AG04450 (cell line): ENCODE data around the gene GPM6B. TPM values are rescaled to one million over a fixed set of nuclear protein-coding genes. Genes with fewer than 3 reads are reported as not detected.

Experiments used
- CTCF ChIA-PET: fragments of 300-600, 350-600 bp; formaldehyde crosslinking; extraction: SDS; loops from one replicate; lab custom pipeline; 2022; ENCODE audit warnings: antibody characterized with exemption, inconsistent platforms; lab: Charles Lee
- POLR2A ChIA-PET: fragments of 350-600 bp; formaldehyde crosslinking; extraction: SDS; loops from one replicate; lab custom pipeline; 2021; ENCODE audit warnings: antibody characterized with exemption, inconsistent platforms; lab: Yijun Ruan, JAX
- DNase-seq: peaks from one replicate; pipeline ENCODE4 v3.0.0-alpha.2; 2011; ENCODE audit warnings: low read depth, low spot score
- H3K27ac ChIP-seq: one replicate; pipeline ENCODE4 v1.5.1; 2012; ENCODE audit warnings: low read depth, low read length, control low read depth
- H3K27me3 ChIP-seq: one replicate; pipeline ENCODE4 v1.6.0; 2012; ENCODE audit warnings: low read length; ENCODE audit not compliant: control insufficient read depth, insufficient read depth
- H3K4me3 ChIP-seq: 2 replicates; pipeline ENCODE4 v1.5.1; 2011; ENCODE audit warnings: mild to moderate bottlenecking, low read depth, low read length, control low read depth
- H3K9me3 ChIP-seq: 2 replicates; pipeline ENCODE4 v1.5.1; 2012; ENCODE audit warnings: low read length; ENCODE audit not compliant: control insufficient read depth, insufficient read depth
- polyA plus RNA-seq: library from polyadenylated mRNA; depleted of rRNA; stranded (reverse); fragments of >200 nt; gene quantifications from 2 replicates; pipeline ENCODE4 v1.2.3, GENCODE V29; 2011
- TF ChIP-seq, protein P1 (sequence below): IDR thresholded peaks from 2 replicates; pipeline ENCODE4 v1.5.1; 2011; ENCODE audit warnings: low read depth, low read length, control low read depth, inconsistent platforms

The GPM6B gene
- polyA plus RNA-seq, 1 experiment = 0.67 TPM

DNA sequence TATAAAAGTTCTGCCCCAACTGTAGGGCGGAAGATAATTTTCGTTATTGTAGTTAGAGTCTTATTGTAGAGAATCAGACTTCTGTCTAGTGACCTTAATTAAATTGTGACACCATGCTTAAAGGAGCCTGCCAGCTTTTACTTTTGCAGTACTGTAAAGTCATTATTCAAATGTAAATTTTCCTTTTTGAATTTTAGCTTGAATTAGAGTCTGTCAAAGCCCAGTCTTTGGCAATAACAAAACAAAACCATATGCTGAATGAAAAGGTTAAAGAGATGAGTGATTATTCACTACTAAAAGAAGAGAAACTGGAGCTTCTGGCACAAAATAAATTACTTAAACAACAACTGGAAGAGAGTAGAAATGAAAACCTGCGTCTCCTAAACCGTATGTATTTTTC lies 60.5 kb downstream of the GPM6B start:
- CTCF ChIA-PET = interaction anchor here (0.7 to 1.1 kb wide), 2 partner anchors 249 to 1592 kb away, joined by 4 read pairs; no protein-coding TSS in a partner anchor

DNA sequence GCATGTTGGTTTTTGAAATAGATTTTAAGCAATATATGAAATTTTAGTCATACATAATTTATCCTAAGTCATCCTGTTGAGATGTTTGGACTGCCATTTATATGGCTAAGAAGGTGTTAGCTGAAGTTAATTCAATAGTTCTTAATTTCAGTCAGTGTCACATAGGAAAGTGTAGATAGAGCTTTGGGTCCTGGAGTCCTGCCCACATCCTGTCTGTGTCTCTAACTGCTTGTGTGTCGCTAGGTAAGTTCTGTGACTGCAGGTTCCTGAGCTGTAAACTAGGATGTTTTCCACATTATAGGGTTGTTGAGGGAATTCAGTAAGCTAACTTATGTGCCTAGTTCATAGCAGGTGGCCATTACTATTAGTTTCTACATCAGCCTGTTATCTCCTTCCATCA lies 61.6 kb downstream of the GPM6B start:
- no peak overlapping the region for H3K27ac ChIP-seq
- H3K9me3 ChIP-seq = no peaks in the 10 kb centered on the region
- no peak for DNase-seq
- H3K27me3 ChIP-seq = no peaks in the 10 kb centered on the region
- H3K4me3 ChIP-seq = no peak overlapping the region
- ChIA-PET CTCF (no interaction called here), POLR2A (no interaction called here)
- TF ChIP-seq, protein P1, sequence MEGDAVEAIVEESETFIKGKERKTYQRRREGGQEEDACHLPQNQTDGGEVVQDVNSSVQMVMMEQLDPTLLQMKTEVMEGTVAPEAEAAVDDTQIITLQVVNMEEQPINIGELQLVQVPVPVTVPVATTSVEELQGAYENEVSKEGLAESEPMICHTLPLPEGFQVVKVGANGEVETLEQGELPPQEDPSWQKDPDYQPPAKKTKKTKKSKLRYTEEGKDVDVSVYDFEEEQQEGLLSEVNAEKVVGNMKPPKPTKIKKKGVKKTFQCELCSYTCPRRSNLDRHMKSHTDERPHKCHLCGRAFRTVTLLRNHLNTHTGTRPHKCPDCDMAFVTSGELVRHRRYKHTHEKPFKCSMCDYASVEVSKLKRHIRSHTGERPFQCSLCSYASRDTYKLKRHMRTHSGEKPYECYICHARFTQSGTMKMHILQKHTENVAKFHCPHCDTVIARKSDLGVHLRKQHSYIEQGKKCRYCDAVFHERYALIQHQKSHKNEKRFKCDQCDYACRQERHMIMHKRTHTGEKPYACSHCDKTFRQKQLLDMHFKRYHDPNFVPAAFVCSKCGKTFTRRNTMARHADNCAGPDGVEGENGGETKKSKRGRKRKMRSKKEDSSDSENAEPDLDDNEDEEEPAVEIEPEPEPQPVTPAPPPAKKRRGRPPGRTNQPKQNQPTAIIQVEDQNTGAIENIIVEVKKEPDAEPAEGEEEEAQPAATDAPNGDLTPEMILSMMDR = no peak

More for the DNA sequence above, 60.5 kb downstream of the GPM6B start:
- no peak overlapping the region for H3K4me3 ChIP-seq
- no peaks in the 10 kb centered on the region for H3K9me3 ChIP-seq
- H3K27ac ChIP-seq = no peak overlapping the region
- TF ChIP-seq, protein P1 = no peak
- POLR2A ChIA-PET = no interaction called here
- H3K27me3 ChIP-seq = no peaks in the 10 kb centered on the region
- no peak for DNase-seq

DNA sequence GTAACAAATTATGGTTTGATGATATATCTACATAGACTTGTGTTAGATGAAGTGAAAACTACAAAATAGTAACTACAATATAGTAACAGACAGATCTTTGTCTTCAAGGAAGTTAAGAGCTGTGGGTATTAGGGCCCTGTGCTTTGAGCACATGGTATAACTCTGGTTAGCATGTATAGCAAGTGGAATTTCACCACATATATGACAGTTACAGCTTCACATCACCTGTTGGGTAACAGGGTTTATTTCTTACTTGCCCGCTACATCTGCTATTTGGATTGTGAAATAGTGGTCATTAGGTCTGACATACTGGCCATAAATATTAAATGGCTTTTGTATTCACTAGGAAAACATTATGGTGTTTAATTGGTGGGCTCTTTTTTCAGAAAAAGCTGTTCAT lies 62.1 kb downstream of the GPM6B start:
- ChIA-PET CTCF (no interaction called here), POLR2A (no interaction called here)
- TF ChIP-seq, protein P1 = no peak
- Histone ChIP-seq H3K27ac (no peak overlapping the region), H3K9me3 (no peaks in the 10 kb centered on the region), H3K4me3 (no peak overlapping the region), H3K27me3 (no peaks in the 10 kb centered on the region)
- no peak for DNase-seq

DNA sequence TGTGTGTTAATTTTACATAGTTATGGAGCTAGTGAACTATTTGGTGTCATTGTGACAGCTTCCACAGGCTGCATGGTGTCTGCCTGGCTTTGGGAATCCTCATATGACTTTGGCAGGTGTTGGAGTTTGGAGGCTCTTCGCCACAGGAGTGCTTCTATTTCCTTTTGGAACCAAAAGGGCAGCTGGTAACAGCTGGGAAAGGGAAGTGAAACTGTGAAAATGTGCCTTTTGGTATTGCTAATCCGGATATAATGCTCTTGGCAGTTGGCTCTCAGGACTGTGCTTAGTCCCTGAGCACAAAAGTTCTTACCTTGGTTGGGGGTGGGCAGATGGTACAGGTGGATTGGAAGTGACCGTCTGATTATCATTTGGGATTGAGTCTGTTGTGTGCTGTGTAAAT lies 64.2 kb downstream of the GPM6B start:
- Histone ChIP-seq H3K27ac (no peak overlapping the region), H3K27me3 (no peaks in the 10 kb centered on the region), H3K9me3 (no peaks in the 10 kb centered on the region), H3K4me3 (no peak overlapping the region)
- TF ChIP-seq, protein P1 = no peak
- ChIA-PET POLR2A (no interaction called here), CTCF (interaction anchor here (1.2 to 3.7 kb wide), 3 partner anchors 10 to 246 kb away, joined by 3 to 19 read pairs (median 4); no protein-coding TSS in a partner anchor)
- DNase-seq = no peak

DNA sequence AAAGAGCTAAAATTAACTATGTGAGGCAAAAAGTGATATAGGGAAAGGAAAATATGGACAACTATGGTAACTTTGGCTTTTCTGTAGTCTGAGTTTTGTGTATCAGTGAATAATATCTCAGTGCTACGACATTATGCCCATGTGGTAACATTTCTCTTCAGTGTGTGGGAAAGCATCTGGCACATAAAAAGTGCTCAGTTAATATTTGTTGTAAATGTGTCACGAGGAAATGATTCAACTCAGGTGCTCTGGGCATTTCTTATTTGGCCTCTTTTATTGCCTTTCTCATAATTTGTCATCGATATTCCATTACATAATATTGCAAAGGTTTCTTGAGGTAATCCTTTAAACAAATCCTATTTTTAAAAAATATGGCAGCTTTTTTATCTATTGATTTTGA lies 64.8 kb downstream of the GPM6B start:
- Histone ChIP-seq H3K9me3 (no peaks in the 10 kb centered on the region), H3K27ac (no peak overlapping the region), H3K27me3 (no peaks in the 10 kb centered on the region), H3K4me3 (no peak overlapping the region)
- no peak for DNase-seq
- ChIA-PET POLR2A (no interaction called here), CTCF (interaction anchor here (1.8 to 3.7 kb wide), 2 partner anchors 93 to 245 kb away, joined by 4 to 19 read pairs; no protein-coding TSS in a partner anchor)
- TF ChIP-seq, protein P1 = no peak
